ENCODE data around the gene TK2. TPM values are rescaled to one million over a fixed set of nuclear protein-coding genes. Genes with fewer than 3 reads are reported as not detected.

The TK2 gene
- total and polyA plus RNA-seq, 9 of the 15 experiments (the other 6 are each of a cell fraction or from before 2014, with no cell fraction given) = 1.1 to 10.2 (median 5.3) TPM

DNA sequence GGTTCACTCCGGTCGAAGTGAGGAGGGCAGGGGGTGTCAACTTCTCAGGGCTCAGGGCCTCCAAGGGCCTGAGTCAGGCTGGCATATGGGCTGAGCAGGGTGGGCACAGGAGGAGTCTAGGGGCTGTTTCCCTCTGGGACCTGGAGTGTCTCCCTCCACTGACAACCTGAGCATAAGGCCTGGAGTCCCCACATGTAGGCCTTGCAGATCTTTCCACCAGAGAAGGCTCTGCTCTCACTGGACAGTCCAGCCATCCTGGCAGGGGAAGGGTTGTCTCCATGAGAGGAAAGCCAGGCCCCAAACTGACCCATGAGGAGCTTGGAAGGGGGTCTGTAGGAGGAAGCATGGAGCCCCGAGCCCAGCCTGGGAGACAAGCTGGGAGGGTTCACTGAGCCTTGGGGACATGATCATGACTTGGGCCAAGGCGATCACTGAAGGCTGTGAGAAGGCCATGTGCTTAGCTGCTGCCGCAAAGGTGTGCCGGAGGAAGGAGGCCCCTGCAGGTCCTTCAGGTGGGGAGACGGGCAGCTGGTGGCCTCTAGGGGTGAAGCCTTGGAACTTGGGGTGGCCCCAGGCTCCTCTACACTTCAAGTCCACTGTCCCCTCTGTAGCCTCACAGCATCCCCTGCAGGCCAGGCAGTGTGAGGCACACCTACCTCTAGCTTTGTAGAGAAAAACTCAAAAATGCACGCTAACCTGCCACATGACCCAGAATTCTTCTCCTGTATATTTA lies 39.2 kb upstream of the TK2 start (continued):
- TF ChIP-seq, protein P1, sequence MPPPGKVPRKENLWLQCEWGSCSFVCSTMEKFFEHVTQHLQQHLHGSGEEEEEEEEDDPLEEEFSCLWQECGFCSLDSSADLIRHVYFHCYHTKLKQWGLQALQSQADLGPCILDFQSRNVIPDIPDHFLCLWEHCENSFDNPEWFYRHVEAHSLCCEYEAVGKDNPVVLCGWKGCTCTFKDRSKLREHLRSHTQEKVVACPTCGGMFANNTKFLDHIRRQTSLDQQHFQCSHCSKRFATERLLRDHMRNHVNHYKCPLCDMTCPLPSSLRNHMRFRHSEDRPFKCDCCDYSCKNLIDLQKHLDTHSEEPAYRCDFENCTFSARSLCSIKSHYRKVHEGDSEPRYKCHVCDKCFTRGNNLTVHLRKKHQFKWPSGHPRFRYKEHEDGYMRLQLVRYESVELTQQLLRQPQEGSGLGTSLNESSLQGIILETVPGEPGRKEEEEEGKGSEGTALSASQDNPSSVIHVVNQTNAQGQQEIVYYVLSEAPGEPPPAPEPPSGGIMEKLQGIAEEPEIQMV (tag; conservative IDR thresholded peaks at IDR 0.05; ENCODE audit: low read depth) = no peak
- TF ChIP-seq ZNF140 (CRISPR knock-in tag; IDR thresholded peaks at IDR 0.05) = no peak
- TF ChIP-seq CXXC5 (CRISPR knock-in tag; IDR thresholded peaks at IDR 0.05) = no peak
- TF ChIP-seq ESRRA (IDR thresholded peaks at IDR 0.05; ENCODE audit: borderline replicate concordance, low read depth) = no peak
- no peak for TF ChIP-seq PTTG1 (tag; IDR thresholded peaks at IDR 0.05; ENCODE audit: low read depth)
- TF ChIP-seq KLF6 (CRISPR knock-in tag; IDR thresholded peaks at IDR 0.05; ENCODE audit: borderline replicate concordance) = no peak
- no peak for TF ChIP-seq CREBBP (IDR thresholded peaks at IDR 0.05; ENCODE audit: low read depth, low read length)
- TF ChIP-seq, protein P2, sequence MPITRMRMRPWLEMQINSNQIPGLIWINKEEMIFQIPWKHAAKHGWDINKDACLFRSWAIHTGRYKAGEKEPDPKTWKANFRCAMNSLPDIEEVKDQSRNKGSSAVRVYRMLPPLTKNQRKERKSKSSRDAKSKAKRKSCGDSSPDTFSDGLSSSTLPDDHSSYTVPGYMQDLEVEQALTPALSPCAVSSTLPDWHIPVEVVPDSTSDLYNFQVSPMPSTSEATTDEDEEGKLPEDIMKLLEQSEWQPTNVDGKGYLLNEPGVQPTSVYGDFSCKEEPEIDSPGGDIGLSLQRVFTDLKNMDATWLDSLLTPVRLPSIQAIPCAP (CRISPR knock-in tag; IDR thresholded peaks at IDR 0.05; ENCODE audit: borderline replicate concordance) = no peak
- TF ChIP-seq MEF2D (tag; conservative IDR thresholded peaks at IDR 0.05; ENCODE audit: low read depth) = no peak
- TF ChIP-seq, protein P3, sequence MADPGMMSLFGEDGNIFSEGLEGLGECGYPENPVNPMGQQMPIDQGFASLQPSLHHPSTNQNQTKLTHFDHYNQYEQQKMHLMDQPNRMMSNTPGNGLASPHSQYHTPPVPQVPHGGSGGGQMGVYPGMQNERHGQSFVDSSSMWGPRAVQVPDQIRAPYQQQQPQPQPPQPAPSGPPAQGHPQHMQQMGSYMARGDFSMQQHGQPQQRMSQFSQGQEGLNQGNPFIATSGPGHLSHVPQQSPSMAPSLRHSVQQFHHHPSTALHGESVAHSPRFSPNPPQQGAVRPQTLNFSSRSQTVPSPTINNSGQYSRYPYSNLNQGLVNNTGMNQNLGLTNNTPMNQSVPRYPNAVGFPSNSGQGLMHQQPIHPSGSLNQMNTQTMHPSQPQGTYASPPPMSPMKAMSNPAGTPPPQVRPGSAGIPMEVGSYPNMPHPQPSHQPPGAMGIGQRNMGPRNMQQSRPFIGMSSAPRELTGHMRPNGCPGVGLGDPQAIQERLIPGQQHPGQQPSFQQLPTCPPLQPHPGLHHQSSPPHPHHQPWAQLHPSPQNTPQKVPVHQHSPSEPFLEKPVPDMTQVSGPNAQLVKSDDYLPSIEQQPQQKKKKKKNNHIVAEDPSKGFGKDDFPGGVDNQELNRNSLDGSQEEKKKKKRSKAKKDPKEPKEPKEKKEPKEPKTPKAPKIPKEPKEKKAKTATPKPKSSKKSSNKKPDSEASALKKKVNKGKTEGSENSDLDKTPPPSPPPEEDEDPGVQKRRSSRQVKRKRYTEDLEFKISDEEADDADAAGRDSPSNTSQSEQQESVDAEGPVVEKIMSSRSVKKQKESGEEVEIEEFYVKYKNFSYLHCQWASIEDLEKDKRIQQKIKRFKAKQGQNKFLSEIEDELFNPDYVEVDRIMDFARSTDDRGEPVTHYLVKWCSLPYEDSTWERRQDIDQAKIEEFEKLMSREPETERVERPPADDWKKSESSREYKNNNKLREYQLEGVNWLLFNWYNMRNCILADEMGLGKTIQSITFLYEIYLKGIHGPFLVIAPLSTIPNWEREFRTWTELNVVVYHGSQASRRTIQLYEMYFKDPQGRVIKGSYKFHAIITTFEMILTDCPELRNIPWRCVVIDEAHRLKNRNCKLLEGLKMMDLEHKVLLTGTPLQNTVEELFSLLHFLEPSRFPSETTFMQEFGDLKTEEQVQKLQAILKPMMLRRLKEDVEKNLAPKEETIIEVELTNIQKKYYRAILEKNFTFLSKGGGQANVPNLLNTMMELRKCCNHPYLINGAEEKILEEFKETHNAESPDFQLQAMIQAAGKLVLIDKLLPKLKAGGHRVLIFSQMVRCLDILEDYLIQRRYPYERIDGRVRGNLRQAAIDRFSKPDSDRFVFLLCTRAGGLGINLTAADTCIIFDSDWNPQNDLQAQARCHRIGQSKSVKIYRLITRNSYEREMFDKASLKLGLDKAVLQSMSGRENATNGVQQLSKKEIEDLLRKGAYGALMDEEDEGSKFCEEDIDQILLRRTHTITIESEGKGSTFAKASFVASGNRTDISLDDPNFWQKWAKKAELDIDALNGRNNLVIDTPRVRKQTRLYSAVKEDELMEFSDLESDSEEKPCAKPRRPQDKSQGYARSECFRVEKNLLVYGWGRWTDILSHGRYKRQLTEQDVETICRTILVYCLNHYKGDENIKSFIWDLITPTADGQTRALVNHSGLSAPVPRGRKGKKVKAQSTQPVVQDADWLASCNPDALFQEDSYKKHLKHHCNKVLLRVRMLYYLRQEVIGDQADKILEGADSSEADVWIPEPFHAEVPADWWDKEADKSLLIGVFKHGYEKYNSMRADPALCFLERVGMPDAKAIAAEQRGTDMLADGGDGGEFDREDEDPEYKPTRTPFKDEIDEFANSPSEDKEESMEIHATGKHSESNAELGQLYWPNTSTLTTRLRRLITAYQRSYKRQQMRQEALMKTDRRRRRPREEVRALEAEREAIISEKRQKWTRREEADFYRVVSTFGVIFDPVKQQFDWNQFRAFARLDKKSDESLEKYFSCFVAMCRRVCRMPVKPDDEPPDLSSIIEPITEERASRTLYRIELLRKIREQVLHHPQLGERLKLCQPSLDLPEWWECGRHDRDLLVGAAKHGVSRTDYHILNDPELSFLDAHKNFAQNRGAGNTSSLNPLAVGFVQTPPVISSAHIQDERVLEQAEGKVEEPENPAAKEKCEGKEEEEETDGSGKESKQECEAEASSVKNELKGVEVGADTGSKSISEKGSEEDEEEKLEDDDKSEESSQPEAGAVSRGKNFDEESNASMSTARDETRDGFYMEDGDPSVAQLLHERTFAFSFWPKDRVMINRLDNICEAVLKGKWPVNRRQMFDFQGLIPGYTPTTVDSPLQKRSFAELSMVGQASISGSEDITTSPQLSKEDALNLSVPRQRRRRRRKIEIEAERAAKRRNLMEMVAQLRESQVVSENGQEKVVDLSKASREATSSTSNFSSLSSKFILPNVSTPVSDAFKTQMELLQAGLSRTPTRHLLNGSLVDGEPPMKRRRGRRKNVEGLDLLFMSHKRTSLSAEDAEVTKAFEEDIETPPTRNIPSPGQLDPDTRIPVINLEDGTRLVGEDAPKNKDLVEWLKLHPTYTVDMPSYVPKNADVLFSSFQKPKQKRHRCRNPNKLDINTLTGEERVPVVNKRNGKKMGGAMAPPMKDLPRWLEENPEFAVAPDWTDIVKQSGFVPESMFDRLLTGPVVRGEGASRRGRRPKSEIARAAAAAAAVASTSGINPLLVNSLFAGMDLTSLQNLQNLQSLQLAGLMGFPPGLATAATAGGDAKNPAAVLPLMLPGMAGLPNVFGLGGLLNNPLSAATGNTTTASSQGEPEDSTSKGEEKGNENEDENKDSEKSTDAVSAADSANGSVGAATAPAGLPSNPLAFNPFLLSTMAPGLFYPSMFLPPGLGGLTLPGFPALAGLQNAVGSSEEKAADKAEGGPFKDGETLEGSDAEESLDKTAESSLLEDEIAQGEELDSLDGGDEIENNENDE (IDR thresholded peaks at IDR 0.05; ENCODE audit: low read depth, low read length) = no peak
- no peak for TF ChIP-seq HNRNPK (IDR thresholded peaks at IDR 0.05; ENCODE audit: low read depth, low read length, poor library complexity, severe bottlenecking)
